OCI-LY3 (cell line): ENCODE measurements around the gene MRPL20.

Experiments used
- H2AFZ ChIP-seq: fragments of 200-600, 300-600 bp; shearing (Covaris generic); 2 replicates; pipeline ENCODE4 v1.6.0; 2014; ENCODE audit warnings: antibody characterized with exemption, low read depth, low read length
- H3K27ac ChIP-seq: fragments of 200-600, 300-600 bp; sonication (generic); 2 replicates; pipeline ENCODE4 v1.5.1; 2014; ENCODE audit warnings: mild to moderate bottlenecking, low read length, moderate library complexity, mixed read lengths
- H3K27me3 ChIP-seq: fragments of 200-600, 300-600 bp; sonication (generic); 2 replicates; pipeline ENCODE4 v1.6.1; 2014; ENCODE audit warnings: low read depth, low read length, mixed read lengths
- H3K36me3 ChIP-seq: fragments of 200-600, 300-600 bp; sonication (generic); replicated peaks from 2 replicates; pipeline ENCODE3; 2014; ENCODE audit warnings: low read depth, low read length, mixed read lengths
- H3K4me1 ChIP-seq: fragments of 300-600, 200-600 bp; sonication (generic); 2 replicates; pipeline ENCODE4 v1.6.1; 2014; ENCODE audit warnings: low read length, mixed read lengths
- H3K4me2 ChIP-seq: fragments of 200-600, 300-600 bp; sonication (generic); 2 replicates; pipeline ENCODE4 v1.6.1; 2014; ENCODE audit warnings: low read length, mixed read lengths
- H3K4me3 ChIP-seq: fragments of 300-600, 200-600 bp; sonication (generic); 2 replicates; pipeline ENCODE4 v1.5.1; 2014; ENCODE audit warnings: antibody characterized with exemption, mild to moderate bottlenecking, low read length, moderate library complexity
- H3K79me2 ChIP-seq: fragments of 300-600, 200-600 bp; shearing (Covaris generic); 2 replicates; pipeline ENCODE4 v1.6.1; 2014; ENCODE audit warnings: mild to moderate bottlenecking, low read length, mixed read lengths
- H3K9ac ChIP-seq: fragments of 300-600, 200-600 bp; shearing (Covaris generic); 2 replicates; pipeline ENCODE4 v1.6.0; 2014; ENCODE audit warnings: mild to moderate bottlenecking, low read length, moderate library complexity
- H3K9me3 ChIP-seq: fragments of 200-600, 300-600 bp; shearing (Covaris generic); 2 replicates; pipeline ENCODE4 v1.6.1; 2014; ENCODE audit warnings: low read length, mixed read lengths; ENCODE audit not compliant: insufficient read depth
- H4K20me1 ChIP-seq: fragments of 200-600, 300-600 bp; sonication (generic); 2 replicates; pipeline ENCODE4 v1.6.1; 2016; ENCODE audit warnings: low read length, mixed read lengths; ENCODE audit not compliant: insufficient read depth
- EZH2phosphoT487 ChIP-seq: fragments of 200-600 bp; shearing (Covaris generic); IDR thresholded peaks from 2 replicates; pipeline ENCODE4 v1.6.1; 2018; ENCODE audit warnings: antibody characterized with exemption, mixed run types, low read depth
- TF ChIP-seq, protein P1 (sequence below): fragments of 200-600, 300-600 bp; sonication (generic); IDR thresholded peaks from 2 replicates; pipeline ENCODE4 v1.5.1; 2014; ENCODE audit warnings: antibody characterized with exemption, low read length, low read depth

The MRPL20 gene

DNA sequence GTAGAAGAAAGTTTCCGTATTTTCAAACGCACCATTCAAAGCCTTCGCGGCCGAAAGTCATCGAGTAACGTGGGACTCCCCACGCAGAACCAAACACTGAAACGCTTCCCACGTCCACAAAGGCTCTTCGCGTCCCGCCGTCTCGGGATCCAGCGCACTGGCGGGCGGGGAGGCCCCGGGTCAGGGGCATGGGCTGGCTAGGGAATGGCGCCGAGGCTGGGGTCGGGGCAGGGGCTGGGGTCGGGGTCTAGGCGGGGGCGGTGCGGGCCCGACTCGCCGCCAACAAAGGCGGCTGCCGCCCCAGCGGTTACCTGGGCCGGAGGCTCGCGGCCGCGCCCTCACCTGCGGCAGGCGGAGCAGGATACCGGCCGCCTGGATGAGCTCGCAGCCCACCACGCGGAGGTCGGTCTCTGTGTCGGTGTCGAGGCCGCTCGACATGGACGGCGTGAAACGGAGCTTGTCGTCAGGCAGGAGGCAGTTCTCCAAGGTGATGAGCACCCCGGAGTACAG is 8.4 kb downstream of the MRPL20 start:
- H3K9ac ChIP-seq = peak overlapping the region; percentile 94
- H3K27ac ChIP-seq = peak overlapping the region; percentile 61
- peak overlapping the region; percentile 96 for H3K4me3 ChIP-seq
- TF ChIP-seq EZH2phosphoT487 = no peak
- TF ChIP-seq, protein P1, sequence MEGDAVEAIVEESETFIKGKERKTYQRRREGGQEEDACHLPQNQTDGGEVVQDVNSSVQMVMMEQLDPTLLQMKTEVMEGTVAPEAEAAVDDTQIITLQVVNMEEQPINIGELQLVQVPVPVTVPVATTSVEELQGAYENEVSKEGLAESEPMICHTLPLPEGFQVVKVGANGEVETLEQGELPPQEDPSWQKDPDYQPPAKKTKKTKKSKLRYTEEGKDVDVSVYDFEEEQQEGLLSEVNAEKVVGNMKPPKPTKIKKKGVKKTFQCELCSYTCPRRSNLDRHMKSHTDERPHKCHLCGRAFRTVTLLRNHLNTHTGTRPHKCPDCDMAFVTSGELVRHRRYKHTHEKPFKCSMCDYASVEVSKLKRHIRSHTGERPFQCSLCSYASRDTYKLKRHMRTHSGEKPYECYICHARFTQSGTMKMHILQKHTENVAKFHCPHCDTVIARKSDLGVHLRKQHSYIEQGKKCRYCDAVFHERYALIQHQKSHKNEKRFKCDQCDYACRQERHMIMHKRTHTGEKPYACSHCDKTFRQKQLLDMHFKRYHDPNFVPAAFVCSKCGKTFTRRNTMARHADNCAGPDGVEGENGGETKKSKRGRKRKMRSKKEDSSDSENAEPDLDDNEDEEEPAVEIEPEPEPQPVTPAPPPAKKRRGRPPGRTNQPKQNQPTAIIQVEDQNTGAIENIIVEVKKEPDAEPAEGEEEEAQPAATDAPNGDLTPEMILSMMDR = no peak
- H3K36me3 ChIP-seq = peaks cover 55% of the 10 kb centered on the region
- H3K4me1 ChIP-seq = peaks cover 20% of the 10 kb centered on the region
- H3K4me2 ChIP-seq = peak overlapping the region; percentile 95
- H3K9me3 ChIP-seq = no peaks in the 10 kb centered on the region
- H2AFZ ChIP-seq = no peak overlapping the region
- H3K27me3 ChIP-seq = no peaks in the 10 kb centered on the region
- H4K20me1 ChIP-seq = no peaks in the 10 kb centered on the region
- peaks cover 71% of the 10 kb centered on the region for H3K79me2 ChIP-seq

DNA sequence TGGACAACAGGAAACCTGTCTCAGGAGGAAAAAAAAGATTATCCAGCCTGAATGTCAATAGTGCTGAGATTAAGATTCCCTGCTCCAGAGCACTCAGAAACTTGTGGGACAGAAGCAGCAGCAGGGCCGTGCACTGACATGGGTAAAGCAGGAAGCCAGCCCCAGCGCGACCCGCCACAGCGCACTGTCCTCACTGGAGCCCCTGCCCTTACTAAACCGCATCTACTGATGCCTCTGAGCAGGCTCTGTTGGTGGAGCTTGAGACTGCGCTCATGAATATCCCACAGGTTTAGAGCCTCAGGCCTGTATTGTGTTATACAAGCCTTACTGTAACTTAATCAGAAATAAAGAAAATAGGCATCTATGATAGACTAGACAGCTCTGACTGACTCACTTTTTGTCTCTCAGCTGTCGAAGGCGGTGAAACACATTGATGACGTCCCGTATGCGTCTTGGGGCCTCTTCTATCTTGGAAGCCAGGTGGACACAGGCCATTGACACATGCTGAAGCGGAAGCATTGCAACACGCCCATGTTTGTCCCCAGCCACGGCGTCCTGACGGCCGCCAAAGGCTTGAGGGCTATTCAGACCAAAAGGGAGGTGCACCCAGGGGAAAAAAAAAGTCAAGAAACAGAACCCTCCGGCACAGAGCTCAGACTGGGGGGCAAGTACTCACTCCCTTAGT is 9.1 kb downstream of the MRPL20 start:
- H2AFZ ChIP-seq = no peak overlapping the region
- no peaks in the 10 kb centered on the region for H4K20me1 ChIP-seq
- TF ChIP-seq, protein P1 = no peak
- no peak for TF ChIP-seq EZH2phosphoT487
- H3K79me2 ChIP-seq = peaks cover 75% of the 10 kb centered on the region
- H3K27ac ChIP-seq = peak overlapping the region; percentile 61
- H3K4me1 ChIP-seq = peaks cover 20% of the 10 kb centered on the region
- peak overlapping the region; percentile 95 for H3K4me2 ChIP-seq
- peak overlapping the region; percentile 94 for H3K9ac ChIP-seq
- peak overlapping the region; percentile 96 for H3K4me3 ChIP-seq
- no peaks in the 10 kb centered on the region for H3K27me3 ChIP-seq
- no peaks in the 10 kb centered on the region for H3K9me3 ChIP-seq
- H3K36me3 ChIP-seq = peaks cover 58% of the 10 kb centered on the region

DNA sequence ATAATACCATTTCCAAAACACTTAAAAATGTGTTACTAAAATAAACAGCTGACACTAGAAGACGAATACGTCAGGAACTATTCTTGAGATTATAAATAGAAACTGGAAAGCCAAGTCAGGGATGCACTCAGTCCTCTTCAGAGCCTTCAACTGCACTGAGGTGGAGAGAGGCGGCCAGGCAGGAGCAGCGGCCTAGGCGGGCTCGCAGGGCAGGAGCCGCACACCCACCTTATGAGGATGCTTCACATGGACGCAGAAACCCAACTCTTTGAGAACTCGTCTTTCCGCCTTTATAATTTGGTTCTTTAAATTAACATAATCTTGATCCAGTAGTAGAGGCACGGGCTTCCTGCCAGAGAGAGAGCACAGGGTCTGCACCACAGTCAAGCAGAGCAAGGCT is 11.9 kb downstream of the MRPL20 start:
- Histone ChIP-seq H3K9ac (no peak overlapping the region), H4K20me1 (no peaks in the 10 kb centered on the region), H3K79me2 (peaks cover 59% of the 10 kb centered on the region)

DNA sequence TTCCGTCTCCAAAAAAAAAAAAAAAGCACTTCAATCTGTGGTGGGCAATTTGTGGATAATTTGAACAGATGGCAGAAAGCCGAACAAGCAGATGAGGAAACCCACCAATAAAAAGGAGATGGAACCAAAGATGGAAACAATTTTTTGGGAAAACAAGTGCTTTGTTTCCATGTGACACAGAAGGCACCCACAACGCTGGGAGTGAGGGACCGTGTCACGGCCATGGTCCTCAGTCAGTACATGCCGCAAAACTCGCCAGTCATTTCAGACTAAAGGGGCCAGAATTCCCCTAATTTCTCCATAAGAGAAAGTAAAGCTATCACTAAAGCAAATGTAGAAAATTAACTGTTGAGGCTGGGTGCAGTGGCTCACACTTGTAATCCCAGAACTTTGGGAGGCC is 13.0 kb downstream of the MRPL20 start:
- no peak overlapping the region for H3K27ac ChIP-seq
- H3K4me2 ChIP-seq = no peak overlapping the region
- no peak overlapping the region for H3K4me3 ChIP-seq
- H4K20me1 ChIP-seq = no peaks in the 10 kb centered on the region
- H3K79me2 ChIP-seq = peaks cover 51% of the 10 kb centered on the region
- H3K9me3 ChIP-seq = no peaks in the 10 kb centered on the region
- H3K4me1 ChIP-seq = peaks cover 9% of the 10 kb centered on the region
- no peak for TF ChIP-seq EZH2phosphoT487
- TF ChIP-seq, protein P1 = no peak
- H3K9ac ChIP-seq = no peak overlapping the region
- peaks cover 71% of the 10 kb centered on the region for H3K36me3 ChIP-seq
- no peaks in the 10 kb centered on the region for H3K27me3 ChIP-seq
- H2AFZ ChIP-seq = no peak overlapping the region

More for the DNA sequence above, 11.9 kb downstream of the MRPL20 start:
- peaks cover 9% of the 10 kb centered on the region for H3K4me1 ChIP-seq
- no peak overlapping the region for H3K27ac ChIP-seq
- no peak overlapping the region for H3K4me2 ChIP-seq
- no peak overlapping the region for H3K4me3 ChIP-seq
- no peaks in the 10 kb centered on the region for H3K9me3 ChIP-seq
- TF ChIP-seq EZH2phosphoT487 = no peak
- TF ChIP-seq, protein P1 = no peak
- H3K27me3 ChIP-seq = no peaks in the 10 kb centered on the region
- peaks cover 64% of the 10 kb centered on the region for H3K36me3 ChIP-seq
- no peak overlapping the region for H2AFZ ChIP-seq
